SK-N-SH treated with all-trans-retinoic acid at 6 μM for 48 hours (cell line): Measurements from ENCODE around the gene HDAC8.

ENCODE experiments used
- ATAC-seq: fragments of 200-7000 bp; cut with Tn5 transposase; 3 replicates; pipeline ENCODE4 v1.9.1; 2020; ENCODE audit warnings: mild to moderate bottlenecking, moderate library complexity
- ARNTL ChIP-seq: fragments of 450-650 bp; formaldehyde crosslinking; IDR thresholded peaks from 2 replicates; pipeline ENCODE4 v1.5.0; 2020; ENCODE audit warnings: low read depth, mild to moderate bottlenecking, moderate library complexity, borderline replicate concordance
- BACH2 ChIP-seq: fragments of 250-450 bp; sonication (Bioruptor Pico); IDR thresholded peaks from 2 replicates; pipeline ENCODE4 v1.9.0; 2021; ENCODE audit warnings: mild to moderate bottlenecking, borderline replicate concordance
- CSDC2 ChIP-seq: fragments of 250-450 bp; sonication (Bioruptor Pico); IDR thresholded peaks from 2 replicates; pipeline ENCODE4 v1.5.0; 2020; ENCODE audit warnings: mild to moderate bottlenecking, moderate library complexity
- ESRRG ChIP-seq: fragments of 250-450 bp; sonication (Bioruptor Pico); IDR thresholded peaks from 2 replicates; pipeline ENCODE4 v1.6.1; 2021; ENCODE audit warnings: mild to moderate bottlenecking
- ISL1 ChIP-seq: fragments of 250-450 bp; sonication (Bioruptor Pico); IDR thresholded peaks from 2 replicates; pipeline ENCODE4 v2.1.2; 2022; ENCODE audit warnings: mild to moderate bottlenecking, moderate library complexity
- OSR1 ChIP-seq: fragments of 250-450 bp; sonication (Bioruptor Pico); IDR thresholded peaks from 2 replicates; pipeline ENCODE4 v1.8.0; 2022; ENCODE audit warnings: moderate library complexity, mild to moderate bottlenecking, inconsistent platforms
- PPARA ChIP-seq: fragments of 250-450 bp; sonication (Bioruptor Pico); IDR thresholded peaks from 2 replicates; pipeline ENCODE4 v1.5.0; 2020; ENCODE audit warnings: mild to moderate bottlenecking, borderline replicate concordance
- RARB ChIP-seq: fragments of 250-450 bp; sonication (Bioruptor Pico); IDR thresholded peaks from 2 replicates; pipeline ENCODE4 v1.8.0; 2021; ENCODE audit warnings: mild to moderate bottlenecking, moderate library complexity
- SNAI2 ChIP-seq: fragments of 250-450 bp; sonication (Bioruptor Pico); IDR thresholded peaks from 2 replicates; pipeline ENCODE4 v1.5.0; 2020; ENCODE audit warnings: mild to moderate bottlenecking, moderate library complexity
- TCF4 ChIP-seq: fragments of 250-450 bp; sonication (Bioruptor Pico); IDR thresholded peaks from 2 replicates; pipeline ENCODE4 v1.8.0; 2021; ENCODE audit warnings: mild to moderate bottlenecking, moderate library complexity, borderline replicate concordance
- TOX ChIP-seq: fragments of 250-450 bp; sonication (Bioruptor Pico); IDR thresholded peaks from 2 replicates; pipeline ENCODE4 v1.8.0; 2021; ENCODE audit warnings: mild to moderate bottlenecking, moderate library complexity, borderline replicate concordance
- ZC3H10 ChIP-seq: fragments of 250-450 bp; sonication (Bioruptor Pico); IDR thresholded peaks from 2 replicates; pipeline ENCODE4 v1.5.1; 2021; ENCODE audit warnings: mild to moderate bottlenecking, moderate library complexity
- ZFP3 ChIP-seq: fragments of 250-450 bp; sonication (Bioruptor Pico); IDR thresholded peaks from 2 replicates; pipeline ENCODE4 v1.5.0; 2020; ENCODE audit warnings: mild to moderate bottlenecking, moderate library complexity
- ZFP30 ChIP-seq: fragments of 450-650 bp; formaldehyde crosslinking; IDR thresholded peaks from 2 replicates; pipeline ENCODE4 v1.5.0; 2022; ENCODE audit warnings: mild to moderate bottlenecking, moderate library complexity
- ZNF565 ChIP-seq: fragments of 450-650 bp; formaldehyde crosslinking; conservative IDR thresholded peaks from 2 replicates; pipeline ENCODE4 v1.5.0; 2020; ENCODE audit warnings: low read depth, mild to moderate bottlenecking, moderate library complexity
- ZNF70 ChIP-seq: fragments of 450-650 bp; formaldehyde crosslinking; IDR thresholded peaks from 2 replicates; pipeline ENCODE4 v1.5.0; 2020; ENCODE audit warnings: mild to moderate bottlenecking, moderate library complexity
- ZNF8 ChIP-seq: fragments of 450-650 bp; formaldehyde crosslinking; IDR thresholded peaks from 2 replicates; pipeline ENCODE4 v1.5.0; 2020; ENCODE audit warnings: mild to moderate bottlenecking, moderate library complexity
- TF ChIP-seq, protein P1 (sequence below): fragments of 250-450 bp; sonication (Bioruptor Pico); IDR thresholded peaks from 2 replicates; pipeline ENCODE4 v1.5.1; 2021; ENCODE audit warnings: mild to moderate bottlenecking, moderate library complexity
- TF ChIP-seq, protein P2 (sequence below): fragments of 250-450 bp; sonication (Bioruptor Pico); IDR thresholded peaks from 2 replicates; pipeline ENCODE4 v1.5.1; 2020; ENCODE audit warnings: low read depth, mild to moderate bottlenecking, moderate library complexity
- TF ChIP-seq, protein P3 (sequence below): fragments of 250-450 bp; sonication (Bioruptor Pico); IDR thresholded peaks from 2 replicates; pipeline ENCODE4 v1.8.0; 2021; ENCODE audit warnings: low read depth, mild to moderate bottlenecking, moderate library complexity, borderline replicate concordance
- TF ChIP-seq, protein P4 (sequence below): fragments of 250-450 bp; sonication (Bioruptor Pico); IDR thresholded peaks from 2 replicates; pipeline ENCODE4 v1.8.0; 2020; ENCODE audit warnings: mild to moderate bottlenecking, moderate library complexity, borderline replicate concordance

Gene HDAC8

DNA sequence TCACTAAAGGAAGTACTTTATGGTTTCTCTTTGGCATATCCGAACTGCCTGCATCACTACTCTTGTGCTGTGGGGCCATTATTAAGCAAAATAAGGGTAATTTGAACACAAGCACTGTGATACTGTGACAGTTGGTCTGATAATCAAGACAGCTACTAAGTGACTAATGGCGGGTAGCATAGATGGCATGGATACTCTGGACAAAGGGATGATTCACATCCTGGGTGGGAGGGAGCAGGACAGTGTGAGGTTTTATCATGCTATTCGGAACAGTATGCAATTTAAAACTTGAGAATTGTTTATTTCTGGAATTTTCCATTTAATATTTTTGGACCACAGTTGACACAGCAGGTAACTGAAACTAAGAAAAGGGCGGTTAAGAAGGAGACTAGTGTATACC is 214.3 kb downstream of the HDAC8 start:
- peak; percentile 89 for ATAC-seq
- TF ChIP-seq ZFP30 (no peak), ESRRG (no peak), ZFP3 (CRISPR knock-in tag) (no peak), SNAI2 (CRISPR knock-in tag) (no peak), TOX (CRISPR knock-in tag) (no peak)
- TF ChIP-seq, protein P1, sequence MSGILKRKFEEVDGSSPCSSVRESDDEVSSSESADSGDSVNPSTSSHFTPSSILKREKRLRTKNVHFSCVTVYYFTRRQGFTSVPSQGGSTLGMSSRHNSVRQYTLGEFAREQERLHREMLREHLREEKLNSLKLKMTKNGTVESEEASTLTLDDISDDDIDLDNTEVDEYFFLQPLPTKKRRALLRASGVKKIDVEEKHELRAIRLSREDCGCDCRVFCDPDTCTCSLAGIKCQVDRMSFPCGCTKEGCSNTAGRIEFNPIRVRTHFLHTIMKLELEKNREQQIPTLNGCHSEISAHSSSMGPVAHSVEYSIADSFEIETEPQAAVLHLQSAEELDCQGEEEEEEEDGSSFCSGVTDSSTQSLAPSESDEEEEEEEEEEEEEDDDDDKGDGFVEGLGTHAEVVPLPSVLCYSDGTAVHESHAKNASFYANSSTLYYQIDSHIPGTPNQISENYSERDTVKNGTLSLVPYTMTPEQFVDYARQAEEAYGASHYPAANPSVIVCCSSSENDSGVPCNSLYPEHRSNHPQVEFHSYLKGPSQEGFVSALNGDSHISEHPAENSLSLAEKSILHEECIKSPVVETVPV (CRISPR knock-in tag), result no peak
- TF ChIP-seq, protein P2, sequence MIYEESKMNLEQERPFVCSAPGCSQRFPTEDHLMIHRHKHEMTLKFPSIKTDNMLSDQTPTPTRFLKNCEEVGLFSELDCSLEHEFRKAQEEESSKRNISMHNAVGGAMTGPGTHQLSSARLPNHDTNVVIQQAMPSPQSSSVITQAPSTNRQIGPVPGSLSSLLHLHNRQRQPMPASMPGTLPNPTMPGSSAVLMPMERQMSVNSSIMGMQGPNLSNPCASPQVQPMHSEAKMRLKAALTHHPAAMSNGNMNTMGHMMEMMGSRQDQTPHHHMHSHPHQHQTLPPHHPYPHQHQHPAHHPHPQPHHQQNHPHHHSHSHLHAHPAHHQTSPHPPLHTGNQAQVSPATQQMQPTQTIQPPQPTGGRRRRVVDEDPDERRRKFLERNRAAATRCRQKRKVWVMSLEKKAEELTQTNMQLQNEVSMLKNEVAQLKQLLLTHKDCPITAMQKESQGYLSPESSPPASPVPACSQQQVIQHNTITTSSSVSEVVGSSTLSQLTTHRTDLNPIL, result no peak
- TF ChIP-seq, protein P3, sequence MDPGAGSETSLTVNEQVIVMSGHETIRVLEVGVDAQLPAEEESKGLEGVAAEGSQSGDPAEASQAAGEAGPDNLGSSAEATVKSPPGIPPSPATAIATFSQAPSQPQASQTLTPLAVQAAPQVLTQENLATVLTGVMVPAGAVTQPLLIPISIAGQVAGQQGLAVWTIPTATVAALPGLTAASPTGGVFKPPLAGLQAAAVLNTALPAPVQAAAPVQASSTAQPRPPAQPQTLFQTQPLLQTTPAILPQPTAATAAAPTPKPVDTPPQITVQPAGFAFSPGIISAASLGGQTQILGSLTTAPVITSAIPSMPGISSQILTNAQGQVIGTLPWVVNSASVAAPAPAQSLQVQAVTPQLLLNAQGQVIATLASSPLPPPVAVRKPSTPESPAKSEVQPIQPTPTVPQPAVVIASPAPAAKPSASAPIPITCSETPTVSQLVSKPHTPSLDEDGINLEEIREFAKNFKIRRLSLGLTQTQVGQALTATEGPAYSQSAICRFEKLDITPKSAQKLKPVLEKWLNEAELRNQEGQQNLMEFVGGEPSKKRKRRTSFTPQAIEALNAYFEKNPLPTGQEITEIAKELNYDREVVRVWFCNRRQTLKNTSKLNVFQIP, result no peak

DNA sequence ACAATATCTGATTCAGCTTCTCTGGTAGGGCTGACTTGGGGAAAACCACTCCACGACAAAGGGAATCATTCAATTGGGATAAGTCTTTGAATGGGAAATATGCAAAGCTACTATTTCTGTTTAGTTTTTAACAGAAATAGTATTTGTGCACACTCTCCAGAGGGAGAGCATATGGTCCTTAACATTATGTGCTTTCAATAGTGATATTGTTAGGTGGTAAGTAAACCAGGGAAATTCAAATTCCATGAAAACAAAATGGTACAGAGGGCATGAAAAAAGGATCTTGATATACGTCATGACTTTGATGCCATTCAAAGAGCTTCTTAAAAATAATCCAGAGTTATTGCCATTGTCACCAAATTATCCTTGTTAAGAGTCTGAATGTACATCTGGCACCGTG is 219.9 kb downstream of the HDAC8 start:
- TF ChIP-seq CSDC2 (CRISPR knock-in tag), result no peak
- TF ChIP-seq, all 23 proteins: peak for 0
- ATAC-seq, result no peak

DNA sequence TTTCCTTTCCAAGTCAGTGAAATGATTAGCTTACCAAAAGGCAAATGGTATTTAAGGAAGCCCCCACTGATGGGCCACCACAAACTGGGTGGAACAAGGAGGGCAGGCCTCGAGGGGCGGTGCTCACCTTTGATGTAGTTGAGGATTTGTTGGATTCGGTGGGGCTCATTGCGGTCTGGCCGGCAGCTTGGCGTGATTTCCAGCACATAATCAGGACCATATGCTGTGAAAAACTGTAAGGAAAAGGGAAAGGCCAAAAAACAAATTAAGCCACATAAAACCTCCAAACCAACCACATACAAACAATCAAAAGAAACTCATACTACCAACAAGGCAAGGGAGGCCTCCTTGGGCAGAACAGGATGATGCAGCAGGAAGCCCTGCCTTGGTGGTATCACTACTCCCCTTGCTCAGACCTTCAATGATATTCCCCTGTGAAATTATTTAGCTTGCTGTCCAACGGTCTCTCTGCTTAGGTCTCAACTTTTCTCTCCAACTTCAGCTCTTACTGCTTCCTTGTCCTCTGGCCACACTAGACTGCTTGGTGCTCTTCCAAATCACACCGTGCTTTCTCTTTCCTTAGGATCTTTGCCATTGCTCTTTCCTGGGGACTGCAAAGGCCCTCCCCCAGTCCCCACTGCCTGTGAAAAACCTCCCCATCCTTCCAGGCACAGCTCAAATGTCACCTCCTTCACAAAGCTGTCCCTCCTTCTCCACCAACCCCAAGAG is 220.9 kb downstream of the HDAC8 start:
- TF ChIP-seq ZNF565 (CRISPR knock-in tag) (no peak), ISL1 (CRISPR knock-in tag) (no peak), ZNF70 (CRISPR knock-in tag) (no peak), ARNTL (no peak), TOX (CRISPR knock-in tag) (no peak), ZNF8 (CRISPR knock-in tag) (no peak), CSDC2 (CRISPR knock-in tag) (no peak), ESRRG (no peak), RARB (no peak), PPARA (no peak)
- TF ChIP-seq, protein P3, result no peak
- TF ChIP-seq, protein P1 (CRISPR knock-in tag), result no peak
- TF ChIP-seq, protein P4, sequence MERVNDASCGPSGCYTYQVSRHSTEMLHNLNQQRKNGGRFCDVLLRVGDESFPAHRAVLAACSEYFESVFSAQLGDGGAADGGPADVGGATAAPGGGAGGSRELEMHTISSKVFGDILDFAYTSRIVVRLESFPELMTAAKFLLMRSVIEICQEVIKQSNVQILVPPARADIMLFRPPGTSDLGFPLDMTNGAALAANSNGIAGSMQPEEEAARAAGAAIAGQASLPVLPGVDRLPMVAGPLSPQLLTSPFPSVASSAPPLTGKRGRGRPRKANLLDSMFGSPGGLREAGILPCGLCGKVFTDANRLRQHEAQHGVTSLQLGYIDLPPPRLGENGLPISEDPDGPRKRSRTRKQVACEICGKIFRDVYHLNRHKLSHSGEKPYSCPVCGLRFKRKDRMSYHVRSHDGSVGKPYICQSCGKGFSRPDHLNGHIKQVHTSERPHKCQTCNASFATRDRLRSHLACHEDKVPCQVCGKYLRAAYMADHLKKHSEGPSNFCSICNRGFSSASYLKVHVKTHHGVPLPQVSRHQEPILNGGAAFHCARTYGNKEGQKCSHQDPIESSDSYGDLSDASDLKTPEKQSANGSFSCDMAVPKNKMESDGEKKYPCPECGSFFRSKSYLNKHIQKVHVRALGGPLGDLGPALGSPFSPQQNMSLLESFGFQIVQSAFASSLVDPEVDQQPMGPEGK (CRISPR knock-in tag), result no peak
- ATAC-seq, result no peak; the same call in 2 of the 3 replicates

DNA sequence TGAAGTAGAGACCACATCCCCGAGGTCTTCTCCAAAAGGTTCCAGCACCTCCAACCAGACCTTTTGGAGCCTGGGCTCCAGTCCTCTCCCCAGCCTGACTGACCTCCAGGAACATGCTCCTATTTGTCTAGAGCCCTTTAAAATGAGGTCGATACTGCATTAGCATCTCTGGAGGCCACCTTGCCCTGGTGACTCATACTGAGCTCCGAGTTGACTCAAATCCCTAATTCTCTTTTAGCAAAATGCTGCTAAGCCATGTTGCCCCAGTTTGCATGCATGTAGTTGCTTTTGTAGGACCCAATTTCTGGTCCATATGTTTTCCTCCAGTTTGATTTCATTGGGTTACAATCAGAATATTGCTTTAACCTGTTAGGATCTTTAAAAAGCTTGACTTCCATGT is 223.5 kb downstream of the HDAC8 start:
- no peak for TF ChIP-seq ZNF70 (CRISPR knock-in tag)
- TF ChIP-seq TCF4 (CRISPR knock-in tag), result no peak
- TF ChIP-seq, protein P1 (CRISPR knock-in tag), result no peak
- TF ChIP-seq, protein P3, result no peak
- TF ChIP-seq ZFP3 (CRISPR knock-in tag), result no peak
- TF ChIP-seq ZNF8 (CRISPR knock-in tag), result no peak
- TF ChIP-seq OSR1, result no peak
- TF ChIP-seq ZFP30, result no peak
- TF ChIP-seq BACH2 (CRISPR knock-in tag), result no peak
- no peak for TF ChIP-seq ZC3H10 (CRISPR knock-in tag)
- TF ChIP-seq ZNF565 (CRISPR knock-in tag), result no peak
- TF ChIP-seq, protein P2, result no peak
- no peak for TF ChIP-seq TOX (CRISPR knock-in tag)
- no peak for TF ChIP-seq PPARA
- ATAC-seq, result no peak
